ENCODE results near the gene BCL7A. TPM values are rescaled to one million over a fixed set of nuclear protein-coding genes. Genes with fewer than 3 reads are reported as not detected.

The BCL7A gene
- total and polyA plus RNA-seq, 10 of the 15 experiments (the other 5 are each of a cell fraction or from before 2014, with no cell fraction given) = 0.37 to 17.2 (median 11.7) TPM

DNA sequence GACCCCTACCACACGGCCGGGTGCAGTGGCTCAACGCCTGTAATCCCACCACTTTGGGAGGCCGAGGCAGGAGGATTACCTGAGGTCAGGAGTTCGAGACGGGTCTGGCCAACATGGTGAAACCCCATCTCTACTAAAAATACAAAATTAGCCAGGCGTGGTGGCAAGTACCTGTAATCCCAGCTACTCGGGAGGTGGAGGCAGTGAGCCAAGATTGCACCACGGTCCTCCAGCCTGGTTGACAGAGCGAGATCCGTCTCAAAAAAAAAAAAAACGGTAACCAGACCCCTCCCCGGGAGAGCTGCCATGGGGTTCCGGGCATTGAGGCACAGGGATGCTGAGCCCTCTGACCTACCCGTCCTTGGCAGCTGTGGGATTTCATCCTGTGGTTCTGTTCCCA lies 21.8 kb downstream of the BCL7A start (continued):
- no peak for TF ChIP-seq ZNF592 (IDR thresholded peaks at IDR 0.05)
- no peak for TF ChIP-seq ZNF622 (IDR thresholded peaks at IDR 0.05)

- DNase-seq (ENCODE audit: low read depth, low spot score) (no peak), ATAC-seq (no peak), FAIRE-seq (no peak)
- H3K9ac ChIP-seq (ENCODE audit: control insufficient read depth, insufficient read depth, low read length) = no peak overlapping the region
- no peak overlapping the region for H3K27ac ChIP-seq (ENCODE audit: control insufficient read depth, insufficient read depth)
- ChIA-PET CTCF (no interaction called here), POLR2A (interaction anchor here (0.5 kb wide), 1 partner anchor 370 kb away, joined by 3 read pairs; no protein-coding TSS in a partner anchor), RAD21 (ENCODE audit: unreplicated experiment) (no interaction called here), SMC1A (ENCODE audit: uncharacterized antibody, unreplicated experiment) (no interaction called here)
- H3K4me2 ChIP-seq (ENCODE audit: control insufficient read depth, insufficient read depth) = no peak overlapping the region
- no peaks in the 10 kb centered on the region for H4K20me1 ChIP-seq (ENCODE audit: control insufficient read depth, insufficient read depth)
- intact Hi-C loops (cut with micrococcal nuclease; ENCODE audit: unreplicated experiment) (no loop called here), in situ Hi-C loops (cut with MboI) (no loop called here)
- no peaks in the 10 kb centered on the region for H3K36me3 ChIP-seq (ENCODE audit: control insufficient read depth in 2 of 2, insufficient read depth in 2 of 2, low read length in 1 of 2)
- H3K4me1 ChIP-seq (ENCODE audit: control insufficient read depth, insufficient read depth, low read length) = no peaks in the 10 kb centered on the region
- no peak overlapping the region for H2AFZ ChIP-seq (ENCODE audit: control insufficient read depth, low read depth, low read length)
- WGBS (ENCODE audit: insufficient coverage, insufficient replicate concordance, low lambda C conversion rate, missing lambda C conversion rate) = 89% methylated on average over 7 of the region's 7 CpGs
- no peaks in the 10 kb centered on the region for H3K79me2 ChIP-seq (ENCODE audit: control insufficient read depth, insufficient read depth, low read length)
- no peak overlapping the region for H3K4me3 ChIP-seq
- TF ChIP-seq ZNF24 (IDR thresholded peaks at IDR 0.05) (no peak), RCOR1 (conservative IDR thresholded peaks at IDR 0.05; ENCODE audit: low read depth, low read length) (no peak), CHD1 (IDR thresholded peaks at IDR 0.05; ENCODE audit: low read depth, low read length) (no peak)
- H3K27me3 ChIP-seq (replicated peaks in 1 of 2; ENCODE audit: control insufficient read depth in 2 of 2, insufficient read depth in 2 of 2, low read length in 1 of 2) = no peaks in the 10 kb centered on the region; a peak in 1 of 4 replicates
- no peaks in the 10 kb centered on the region for H3K9me3 ChIP-seq (replicated peaks; ENCODE audit: control insufficient read depth, insufficient read depth, low read length)
- no TSS peak for BruUV-seq (replicated peaks)
Observed at GRCh38 chr12:122045262-122045661, 23.6 kb downstream of the BCL7A start.

All from GM12878 (cell line).